ENCODE measurements around the gene SMIM43. TPM values are rescaled to one million over a fixed set of nuclear protein-coding genes. Genes with fewer than 3 reads are reported as not detected.

Gene SMIM43
- total and polyA plus RNA-seq, 4 donors, result not detected

DNA sequence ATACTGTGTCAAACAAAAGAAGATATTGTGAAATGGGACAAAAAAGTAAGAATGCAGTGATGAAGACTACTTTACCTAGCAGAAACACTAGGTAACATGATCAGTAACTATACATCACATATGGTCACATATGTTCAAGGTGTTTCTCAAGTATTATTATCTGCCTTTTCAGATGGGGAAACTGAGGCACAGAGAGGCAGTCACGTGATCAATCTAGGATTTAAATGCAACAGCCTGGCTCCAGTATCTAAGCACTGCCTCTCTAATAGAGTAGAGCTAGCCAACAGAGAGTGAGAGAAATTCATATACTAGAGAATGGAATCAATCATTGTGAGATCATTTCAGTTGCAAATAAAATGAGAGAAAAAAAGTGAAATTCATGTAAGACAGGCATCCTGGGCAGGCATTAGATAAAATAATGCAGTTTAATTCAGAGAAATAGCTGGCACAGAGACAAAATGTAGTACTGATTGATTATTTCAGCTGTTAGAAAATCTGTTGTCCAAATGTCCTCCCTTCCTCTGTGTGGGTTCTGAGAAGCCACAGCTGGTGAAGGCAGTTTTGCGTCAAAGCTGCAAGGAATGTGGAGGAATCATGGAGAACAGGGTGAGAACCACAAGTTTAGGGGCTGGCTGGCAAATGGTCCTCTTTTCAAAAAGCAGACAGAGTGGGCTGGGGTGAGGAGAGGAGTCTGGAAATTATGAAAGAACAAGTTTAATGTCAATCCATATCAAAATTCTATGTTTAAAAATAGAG, 26.0 kb downstream of the SMIM43 start (continued):
- TF ChIP-seq, protein P1, sequence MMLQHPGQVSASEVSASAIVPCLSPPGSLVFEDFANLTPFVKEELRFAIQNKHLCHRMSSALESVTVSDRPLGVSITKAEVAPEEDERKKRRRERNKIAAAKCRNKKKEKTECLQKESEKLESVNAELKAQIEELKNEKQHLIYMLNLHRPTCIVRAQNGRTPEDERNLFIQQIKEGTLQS (IDR thresholded peaks at IDR 0.05), result no peak
- TF ChIP-seq HNF4G (IDR thresholded peaks at IDR 0.05) (no peak), RAD21 (IDR thresholded peaks at IDR 0.05) (no peak)

DNA sequence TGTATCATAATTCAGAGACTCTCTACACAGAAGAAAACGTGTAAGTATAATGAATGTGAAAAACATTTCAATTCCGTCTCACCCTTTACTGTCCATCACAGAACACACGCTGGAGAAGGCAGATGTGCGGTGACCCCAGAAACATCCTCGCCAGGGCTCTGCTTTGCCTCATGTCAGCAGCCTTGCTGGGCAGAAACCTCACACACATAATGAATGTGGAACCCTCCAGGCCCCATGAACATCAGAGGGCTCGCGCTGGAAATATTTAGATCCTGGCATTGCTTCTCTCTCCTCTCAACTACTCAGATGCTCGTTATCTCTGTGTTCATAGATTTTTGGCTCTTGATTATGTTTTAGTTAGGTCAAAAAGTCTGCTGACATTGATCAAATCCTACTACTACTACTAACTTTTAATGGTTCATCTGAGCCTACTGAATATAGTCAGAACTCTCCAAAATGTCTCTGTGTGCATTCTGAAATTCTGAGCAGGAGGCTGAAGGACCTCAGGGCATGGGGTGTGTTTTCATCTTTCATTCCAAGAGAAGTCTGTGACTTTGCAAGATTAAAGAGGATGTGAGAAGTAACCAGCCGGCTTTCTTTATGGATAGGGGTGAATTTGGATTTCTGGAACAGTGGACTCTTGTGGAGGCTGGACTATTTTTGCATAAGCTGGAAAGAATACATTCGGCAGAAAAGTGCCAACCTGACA, 27.0 kb downstream of the SMIM43 start:
- 73% methylated on average over 10 of the region's 10 CpGs for whole genome bisulfite sequencing
- no peaks in the 10 kb centered on the region for H3K4me1 ChIP-seq (ENCODE audit: control insufficient read depth in 4 of 4, insufficient read depth in 4 of 4, low read length in 3 of 4)
- H3K4me3 ChIP-seq (ENCODE audit: low read depth in 1 of 3, low read length in 3 of 3), result no peak overlapping the region
- DNase-seq (ENCODE audit: low spot score), result no peak
- H3K9ac ChIP-seq (ENCODE audit: low read depth in 1 of 2, low read length in 2 of 2), result no peak overlapping the region
- no peaks in the 10 kb centered on the region for H3K9me3 ChIP-seq (ENCODE audit: control insufficient read depth in 4 of 4, low read length in 3 of 4)
- H3K27me3 ChIP-seq (ENCODE audit: control insufficient read depth in 4 of 4, insufficient read depth in 4 of 4, low read length in 3 of 4), result no peaks in the 10 kb centered on the region
- TF ChIP-seq EGR1 (IDR thresholded peaks at IDR 0.05; ENCODE audit: low read depth in 2 of 2), result no peak
- TF ChIP-seq GABPA (IDR thresholded peaks at IDR 0.05 in 1 of 2, conservative IDR thresholded peaks at IDR 0.05 in 1 of 2), result no peak
- TF ChIP-seq HNF4A (conservative IDR thresholded peaks at IDR 0.05), result no peak
- TF ChIP-seq HNF4G (IDR thresholded peaks at IDR 0.05), result no peak
- TF ChIP-seq YY1 (IDR thresholded peaks at IDR 0.05), result no peak
- TF ChIP-seq, protein P2, sequence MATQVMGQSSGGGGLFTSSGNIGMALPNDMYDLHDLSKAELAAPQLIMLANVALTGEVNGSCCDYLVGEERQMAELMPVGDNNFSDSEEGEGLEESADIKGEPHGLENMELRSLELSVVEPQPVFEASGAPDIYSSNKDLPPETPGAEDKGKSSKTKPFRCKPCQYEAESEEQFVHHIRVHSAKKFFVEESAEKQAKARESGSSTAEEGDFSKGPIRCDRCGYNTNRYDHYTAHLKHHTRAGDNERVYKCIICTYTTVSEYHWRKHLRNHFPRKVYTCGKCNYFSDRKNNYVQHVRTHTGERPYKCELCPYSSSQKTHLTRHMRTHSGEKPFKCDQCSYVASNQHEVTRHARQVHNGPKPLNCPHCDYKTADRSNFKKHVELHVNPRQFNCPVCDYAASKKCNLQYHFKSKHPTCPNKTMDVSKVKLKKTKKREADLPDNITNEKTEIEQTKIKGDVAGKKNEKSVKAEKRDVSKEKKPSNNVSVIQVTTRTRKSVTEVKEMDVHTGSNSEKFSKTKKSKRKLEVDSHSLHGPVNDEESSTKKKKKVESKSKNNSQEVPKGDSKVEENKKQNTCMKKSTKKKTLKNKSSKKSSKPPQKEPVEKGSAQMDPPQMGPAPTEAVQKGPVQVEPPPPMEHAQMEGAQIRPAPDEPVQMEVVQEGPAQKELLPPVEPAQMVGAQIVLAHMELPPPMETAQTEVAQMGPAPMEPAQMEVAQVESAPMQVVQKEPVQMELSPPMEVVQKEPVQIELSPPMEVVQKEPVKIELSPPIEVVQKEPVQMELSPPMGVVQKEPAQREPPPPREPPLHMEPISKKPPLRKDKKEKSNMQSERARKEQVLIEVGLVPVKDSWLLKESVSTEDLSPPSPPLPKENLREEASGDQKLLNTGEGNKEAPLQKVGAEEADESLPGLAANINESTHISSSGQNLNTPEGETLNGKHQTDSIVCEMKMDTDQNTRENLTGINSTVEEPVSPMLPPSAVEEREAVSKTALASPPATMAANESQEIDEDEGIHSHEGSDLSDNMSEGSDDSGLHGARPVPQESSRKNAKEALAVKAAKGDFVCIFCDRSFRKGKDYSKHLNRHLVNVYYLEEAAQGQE (IDR thresholded peaks at IDR 0.05), result no peak
- TF ChIP-seq, protein P3, sequence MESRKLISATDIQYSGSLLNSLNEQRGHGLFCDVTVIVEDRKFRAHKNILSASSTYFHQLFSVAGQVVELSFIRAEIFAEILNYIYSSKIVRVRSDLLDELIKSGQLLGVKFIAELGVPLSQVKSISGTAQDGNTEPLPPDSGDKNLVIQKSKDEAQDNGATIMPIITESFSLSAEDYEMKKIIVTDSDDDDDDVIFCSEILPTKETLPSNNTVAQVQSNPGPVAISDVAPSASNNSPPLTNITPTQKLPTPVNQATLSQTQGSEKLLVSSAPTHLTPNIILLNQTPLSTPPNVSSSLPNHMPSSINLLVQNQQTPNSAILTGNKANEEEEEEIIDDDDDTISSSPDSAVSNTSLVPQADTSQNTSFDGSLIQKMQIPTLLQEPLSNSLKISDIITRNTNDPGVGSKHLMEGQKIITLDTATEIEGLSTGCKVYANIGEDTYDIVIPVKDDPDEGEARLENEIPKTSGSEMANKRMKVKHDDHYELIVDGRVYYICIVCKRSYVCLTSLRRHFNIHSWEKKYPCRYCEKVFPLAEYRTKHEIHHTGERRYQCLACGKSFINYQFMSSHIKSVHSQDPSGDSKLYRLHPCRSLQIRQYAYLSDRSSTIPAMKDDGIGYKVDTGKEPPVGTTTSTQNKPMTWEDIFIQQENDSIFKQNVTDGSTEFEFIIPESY (IDR thresholded peaks at IDR 0.05), result no peak
- TF ChIP-seq SP1 (IDR thresholded peaks at IDR 0.05), result no peak
- no peak for TF ChIP-seq FOXA1 (IDR thresholded peaks at IDR 0.05)
- no peak for TF ChIP-seq FOXA2 (IDR thresholded peaks at IDR 0.05)
- TF ChIP-seq, protein P4, sequence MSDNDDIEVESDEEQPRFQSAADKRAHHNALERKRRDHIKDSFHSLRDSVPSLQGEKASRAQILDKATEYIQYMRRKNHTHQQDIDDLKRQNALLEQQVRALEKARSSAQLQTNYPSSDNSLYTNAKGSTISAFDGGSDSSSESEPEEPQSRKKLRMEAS (IDR thresholded peaks at IDR 0.05), result no peak
- TF ChIP-seq, protein P5, sequence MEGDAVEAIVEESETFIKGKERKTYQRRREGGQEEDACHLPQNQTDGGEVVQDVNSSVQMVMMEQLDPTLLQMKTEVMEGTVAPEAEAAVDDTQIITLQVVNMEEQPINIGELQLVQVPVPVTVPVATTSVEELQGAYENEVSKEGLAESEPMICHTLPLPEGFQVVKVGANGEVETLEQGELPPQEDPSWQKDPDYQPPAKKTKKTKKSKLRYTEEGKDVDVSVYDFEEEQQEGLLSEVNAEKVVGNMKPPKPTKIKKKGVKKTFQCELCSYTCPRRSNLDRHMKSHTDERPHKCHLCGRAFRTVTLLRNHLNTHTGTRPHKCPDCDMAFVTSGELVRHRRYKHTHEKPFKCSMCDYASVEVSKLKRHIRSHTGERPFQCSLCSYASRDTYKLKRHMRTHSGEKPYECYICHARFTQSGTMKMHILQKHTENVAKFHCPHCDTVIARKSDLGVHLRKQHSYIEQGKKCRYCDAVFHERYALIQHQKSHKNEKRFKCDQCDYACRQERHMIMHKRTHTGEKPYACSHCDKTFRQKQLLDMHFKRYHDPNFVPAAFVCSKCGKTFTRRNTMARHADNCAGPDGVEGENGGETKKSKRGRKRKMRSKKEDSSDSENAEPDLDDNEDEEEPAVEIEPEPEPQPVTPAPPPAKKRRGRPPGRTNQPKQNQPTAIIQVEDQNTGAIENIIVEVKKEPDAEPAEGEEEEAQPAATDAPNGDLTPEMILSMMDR (IDR thresholded peaks at IDR 0.05; ENCODE audit: low read depth, low read length, missing input control), result no peak
- no peak for TF ChIP-seq TAF1 (conservative IDR thresholded peaks at IDR 0.05)
- TF ChIP-seq RAD21 (IDR thresholded peaks at IDR 0.05), result no peak
- no peak for TF ChIP-seq RXRA (IDR thresholded peaks at IDR 0.05)
- no peak for TF ChIP-seq NR2F2 (IDR thresholded peaks at IDR 0.05)
- TF ChIP-seq JUND (IDR thresholded peaks at IDR 0.05), result no peak
- TF ChIP-seq, protein P1 (IDR thresholded peaks at IDR 0.05), result no peak
- no peaks in the 10 kb centered on the region for H3K36me3 ChIP-seq (ENCODE audit: control insufficient read depth in 4 of 4, insufficient read depth in 3 of 4, low read depth in 1 of 4, low read length in 3 of 4)
- no peak overlapping the region for H3K27ac ChIP-seq (ENCODE audit: low read depth in 1 of 2, low read length in 2 of 2)

All from liver (tissue), 9 donors.